H1 (cell line): Measurements from ENCODE around the gene NAA50. TPM values are rescaled to one million over a fixed set of nuclear protein-coding genes. Genes with fewer than 3 reads are reported as not detected.
A peak's percentile ranks its signal among the peaks of the same experiment; 100 is the strongest.

ENCODE experiments used
- CTCF ChIA-PET: fragments of 300-600 bp; sonication (Branson Sonifier 250); formaldehyde crosslinking; loops from one replicate; lab custom pipeline; 2021; ENCODE audit not compliant: partially characterized antibody; lab: Charles Lee
- POLR2A ChIA-PET: fragments of 300-600 bp; sonication (Branson Sonifier 250); formaldehyde crosslinking; loops from one replicate; lab custom pipeline; 2021; ENCODE audit warnings: inconsistent platforms; ENCODE audit not compliant: partially characterized antibody; lab: Charles Lee
- DNase-seq, 2 experiments: peaks; one replicate each; pipeline versions ENCODE4 v3.0.0 to v3.0.0-alpha.2; 2010 to 2022; ENCODE audit warnings: low spot score in 2 of 2, low read depth in 1 of 2, mixed read lengths in 1 of 2
- FAIRE-seq: peaks from 2 replicates; lab custom pipeline; 2011; peaks lifted over from hg19 to GRCh38; lab: Jason Lieb, UNC
- H2AFZ ChIP-seq: 2 replicates; pipeline ENCODE4 v1.8.1; 2012; ENCODE audit warnings: low read length, inconsistent platforms
- H2AK5ac ChIP-seq: 2 replicates; pipeline ENCODE4 v1.6.1; 2013; ENCODE audit warnings: low read depth, low read length
- H2BK120ac ChIP-seq: replicated peaks from 2 replicates; pipeline ENCODE3; 2013; ENCODE audit warnings: low read depth, low read length, inconsistent platforms
- H2BK12ac ChIP-seq: 2 replicates; pipeline ENCODE4 v1.6.1; 2013; ENCODE audit warnings: low read depth, low read length
- H2BK15ac ChIP-seq: 2 replicates; pipeline ENCODE4 v1.6.1; 2013; ENCODE audit warnings: low read length
- H2BK20ac ChIP-seq: 2 replicates; pipeline ENCODE4 v1.6.1; 2013; ENCODE audit warnings: low read length
- H2BK5ac ChIP-seq: 2 replicates; pipeline ENCODE4 v1.6.1; 2013; ENCODE audit warnings: low read depth, low read length
- H3K14ac ChIP-seq: 2 replicates; pipeline ENCODE4 v1.6.1; 2013; ENCODE audit warnings: inconsistent platforms; ENCODE audit not compliant: insufficient read length
- H3K18ac ChIP-seq: 2 replicates; pipeline ENCODE4 v1.6.1; 2013; ENCODE audit warnings: low read length; ENCODE audit errors: extremely low read depth
- H3K23ac ChIP-seq: 2 replicates; pipeline ENCODE4 v1.6.1; 2013; ENCODE audit warnings: inconsistent platforms; ENCODE audit not compliant: insufficient read length
- H3K23me2 ChIP-seq: 2 replicates; pipeline ENCODE4 v1.6.1; 2013; ENCODE audit warnings: low read depth, low read length
- H3K27ac ChIP-seq: 2 replicates; pipeline ENCODE4 v1.6.1; 2011; ENCODE audit warnings: low read depth, low read length, inconsistent platforms
- H3K27me3 ChIP-seq, 4 experiments: replicated peaks in 1 of 4; 1 replicate in 1 of 4; 2 replicates in 3 of 4; pipeline versions ENCODE4 v1.6.1 to v1.8.1; 2011 to 2013; ENCODE audit warnings: low read length in 3 of 4, mild to moderate bottlenecking in 3 of 4, inconsistent platforms in 2 of 4, mixed read lengths in 2 of 4, moderate library complexity in 1 of 4; ENCODE audit not compliant: control insufficient read depth in 3 of 4, insufficient read depth in 3 of 4; ENCODE audit errors: extremely low read depth in 1 of 4
- H3K36me3 ChIP-seq, 4 experiments: 2 replicates each; pipeline versions ENCODE4 v1.6.1 to v1.8.1; 2011 to 2013; ENCODE audit warnings: mild to moderate bottlenecking in 4 of 4, low read length in 3 of 4, moderate library complexity in 2 of 4, control low read depth in 1 of 4, inconsistent platforms in 1 of 4; ENCODE audit not compliant: insufficient read depth in 4 of 4, control insufficient read depth in 2 of 4
- H3K4ac ChIP-seq: replicated peaks from 2 replicates; pipeline ENCODE3; 2013; ENCODE audit warnings: low read length, low read depth, mixed read lengths, inconsistent platforms; ENCODE audit not compliant: insufficient read length
- H3K4me1 ChIP-seq, 4 experiments: replicated peaks in 1 of 4; 1 replicate in 1 of 4; 2 replicates in 3 of 4; pipeline versions ENCODE4 v1.6.1 to v1.8.1; 2011 to 2013; ENCODE audit warnings: low read length in 3 of 4, inconsistent platforms in 2 of 4, mixed read lengths in 1 of 4; ENCODE audit not compliant: insufficient read depth in 4 of 4, control insufficient read depth in 3 of 4
- H3K4me2 ChIP-seq, 2 experiments: 2 replicates each; pipeline versions ENCODE4 v1.6.1 to v1.8.1; 2011 to 2013; ENCODE audit warnings: low read depth in 2 of 2, low read length in 2 of 2, control low read depth in 1 of 2, inconsistent platforms in 1 of 2, mild to moderate bottlenecking in 1 of 2; ENCODE audit not compliant: insufficient read depth in 1 of 2
- H3K4me3 ChIP-seq, 4 experiments: fragments of 200-600, 300-600 bp in 1 of 4; sonication (generic), shearing (Covaris generic), sonication (Bioruptor Twin) in 1 of 4; 2 replicates each; pipeline versions ENCODE4 v1.5.1 to v1.8.1; 2011 to 2016; ENCODE audit warnings: low read length in 4 of 4, low read depth in 3 of 4, control low read depth in 2 of 4, inconsistent platforms in 2 of 4, mild to moderate bottlenecking in 2 of 4, mixed read lengths in 1 of 4, moderate library complexity in 1 of 4; ENCODE audit not compliant: insufficient read depth in 2 of 4; ENCODE audit errors: extremely low read depth in 1 of 4
- H3K56ac ChIP-seq: replicated peaks from 2 replicates; pipeline ENCODE3; 2013; ENCODE audit warnings: low read depth, mild to moderate bottlenecking, mixed read lengths, low read length, inconsistent platforms; ENCODE audit not compliant: insufficient read length
- H3K79me1 ChIP-seq: 2 replicates; pipeline ENCODE4 v1.6.1; 2013; ENCODE audit warnings: low read depth, low read length, control low read depth
- H3K79me2 ChIP-seq, 2 experiments: 2 replicates each; pipeline versions ENCODE4 v1.6.1 to v1.8.1; 2012 to 2013; ENCODE audit warnings: low read length in 2 of 2, mild to moderate bottlenecking in 2 of 2, inconsistent platforms in 1 of 2; ENCODE audit not compliant: insufficient read depth in 2 of 2, control insufficient read depth in 1 of 2
- H3K9ac ChIP-seq, 4 experiments: replicated peaks in 1 of 4; 1 replicate in 1 of 4; 2 replicates in 3 of 4; pipeline versions ENCODE4 v1.6.1 to v1.8.1; 2011 to 2013; ENCODE audit warnings: low read depth in 3 of 4, low read length in 3 of 4, control low read depth in 2 of 4, mild to moderate bottlenecking in 2 of 4, moderate library complexity in 2 of 4, inconsistent platforms in 1 of 4; ENCODE audit errors: extremely low read depth in 1 of 4
- H3K9me3 ChIP-seq, 2 experiments: 2 replicates each; pipeline versions ENCODE4 v1.6.1 to v1.8.1; 2012 to 2013; ENCODE audit warnings: mild to moderate bottlenecking in 2 of 2, moderate library complexity in 2 of 2, control low read depth in 1 of 2, inconsistent platforms in 1 of 2, low read depth in 1 of 2, low read length in 1 of 2, mixed read lengths in 1 of 2; ENCODE audit not compliant: insufficient read depth in 2 of 2
- H4K20me1 ChIP-seq, 2 experiments: replicated peaks in 1 of 2; 2 replicates each; pipeline versions ENCODE3 to v1.8.1; 2011 to 2013; ENCODE audit warnings: inconsistent platforms in 2 of 2, low read length in 2 of 2, mild to moderate bottlenecking in 1 of 2; ENCODE audit not compliant: insufficient read depth in 2 of 2, control insufficient read depth in 1 of 2
- H4K5ac ChIP-seq: 2 replicates; pipeline ENCODE4 v1.6.1; 2013; ENCODE audit warnings: low read length, low read depth, mixed read lengths, inconsistent platforms; ENCODE audit not compliant: insufficient read length
- H4K8ac ChIP-seq: 2 replicates; pipeline ENCODE4 v1.8.0; 2013; ENCODE audit warnings: mild to moderate bottlenecking, moderate library complexity, low read length, inconsistent platforms; ENCODE audit not compliant: insufficient read depth; ENCODE audit errors: extremely low read depth
- H4K91ac ChIP-seq: replicated peaks from 2 replicates; pipeline ENCODE3; 2013; ENCODE audit warnings: low read length, mixed read lengths, inconsistent platforms; ENCODE audit not compliant: insufficient read length
- ASH2L ChIP-seq: fragments of 200-600, 300-600 bp; sonication (generic); IDR thresholded peaks from one replicate; pipeline ENCODE4 v1.7.1; 2017; ENCODE audit warnings: low read length
- CBX5 ChIP-seq: fragments of 300-800, 300-1000 bp; sonication (generic); IDR thresholded peaks from 2 replicates; pipeline ENCODE4 v1.7.1; 2016; ENCODE audit warnings: antibody characterized with exemption, low read length, low read depth
- HDAC2 ChIP-seq, 2 experiments: fragments of 300-600 bp in 1 of 2; sonication (generic) in 1 of 2; IDR thresholded peaks; 2 replicates each; pipeline ENCODE4 v1.6.1; 2011 to 2012; ENCODE audit warnings: low read depth in 2 of 2, low read length in 2 of 2, mild to moderate bottlenecking in 2 of 2, moderate library complexity in 2 of 2, borderline replicate concordance in 1 of 2, inconsistent platforms in 1 of 2
- KDM4A ChIP-seq: IDR thresholded peaks from one replicate; pipeline ENCODE4 v1.7.1; 2012; ENCODE audit warnings: low read depth, mild to moderate bottlenecking, moderate library complexity, low read length, inconsistent platforms; ENCODE audit not compliant: severe bottlenecking
- SAP30 ChIP-seq: fragments of 300-600 bp; sonication (generic); IDR thresholded peaks from 2 replicates; pipeline ENCODE4 v1.7.1; 2012; ENCODE audit warnings: low read length, moderate library complexity, mild to moderate bottlenecking, inconsistent platforms; ENCODE audit not compliant: insufficient read depth, insufficient replicate concordance
- SIN3A ChIP-seq, 2 experiments: IDR thresholded peaks in 1 of 2; conservative IDR thresholded peaks in 1 of 2; 2 replicates each; pipeline ENCODE4 v1.6.1; 2011 to 2012; ENCODE audit warnings: low read length in 2 of 2, improper control_type of control experiment in 1 of 2, low read depth in 1 of 2, mild to moderate bottlenecking in 1 of 2
- TEAD4 ChIP-seq: IDR thresholded peaks from 2 replicates; pipeline ENCODE4 v1.6.1; 2012; ENCODE audit warnings: low read depth, low read length, inconsistent platforms, mixed read lengths
- YY1 ChIP-seq: IDR thresholded peaks from 2 replicates; pipeline ENCODE4 v1.6.1; 2011; ENCODE audit warnings: low read depth, mild to moderate bottlenecking, low read length
- WGBS, 2 experiments: shearing (Covaris generic) in 1 of 2; methylation state at CpG; one replicate each; pipeline versions ENCODE4 v1.1.6 to v1.1.7; 2013 to 2015; ENCODE audit warnings: low lambda C conversion rate in 2 of 2, mixed read lengths in 2 of 2, inconsistent platforms in 1 of 2, low coverage in 1 of 2, missing lambda C conversion rate in 1 of 2; ENCODE audit not compliant: insufficient replicate concordance in 2 of 2, insufficient coverage in 1 of 2, insufficient read length in 1 of 2; ENCODE audit errors: extremely low coverage in 1 of 2, missing lambda C conversion rate in 1 of 2; 5-methylcytosine and 5-hydroxymethylcytosine counted together
- polyA plus RNA-seq, 7 experiments: library from polyadenylated mRNA; depleted of rRNA in 3 of 7; stranded (reverse) in 5 of 7; unstranded in 2 of 7; fragments of >200 nt in 5 of 7; fragments of 200-250 nt in 2 of 7; gene quantifications; 1 replicate in 5 of 7; 2 replicates in 1 of 7; 4 replicates in 1 of 7; pipeline versions ENCODE4 v1.2.1 to v1.2.3, GENCODE V29; 2011 to 2013; ENCODE audit warnings: missing spikeins in 2 of 7, mixed read lengths in 2 of 7
- total RNA-seq: library from RNA; stranded (reverse); fragmentation: NEBNext Ultra II Directional; extraction: Animal tissue kit (Norgen Biotek cat#: 25700); gene quantifications from 2 replicates; pipeline ENCODE4 v1.2.1, GENCODE V29; 2021
- TF ChIP-seq, protein P1 (sequence below): IDR thresholded peaks from 2 replicates; pipeline ENCODE4 v1.6.1; 2011; ENCODE audit warnings: low read length, improper control_type of control experiment

Gene NAA50
- total and polyA plus RNA-seq, 2 of the 8 experiments (the other 6 are each of a cell fraction or from before 2014, with no cell fraction given), result 46.6 to 231 TPM

DNA sequence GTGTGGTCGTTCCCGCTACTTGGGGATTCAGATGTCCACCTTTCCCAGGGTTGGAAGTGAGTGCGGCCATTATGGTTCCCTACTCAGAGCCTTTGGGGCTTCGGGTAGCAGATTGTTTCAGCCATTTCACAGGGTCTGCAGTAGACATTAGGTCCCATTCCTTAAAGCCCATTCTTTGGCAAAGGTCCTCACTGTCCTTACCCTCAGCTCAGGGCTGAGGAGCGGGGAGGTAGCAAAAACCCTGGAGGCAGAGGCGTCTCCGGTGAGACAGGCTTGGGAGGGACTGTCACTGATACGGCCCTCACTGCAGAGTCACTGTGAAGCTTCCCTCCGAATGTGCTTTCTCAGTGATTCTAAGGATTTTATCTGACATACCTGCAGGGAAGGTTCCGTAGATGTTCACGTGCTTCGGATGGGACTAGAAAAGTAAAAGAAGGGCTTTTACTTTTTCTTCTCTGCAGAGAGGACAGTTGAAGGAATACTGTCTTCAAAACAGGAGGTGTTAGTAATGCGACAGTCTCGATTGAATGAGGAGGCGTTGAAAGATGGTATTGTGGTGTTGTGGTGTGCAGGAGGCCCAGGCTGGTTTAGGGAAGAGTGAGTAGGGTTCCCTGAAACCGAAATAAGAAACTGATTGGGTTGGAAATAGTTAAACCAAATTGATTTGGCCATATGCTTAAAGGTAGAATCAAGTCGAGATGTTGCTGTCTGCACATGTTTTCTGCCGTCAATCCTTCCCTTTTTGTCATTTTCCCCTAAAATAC, 1.4 kb upstream of the NAA50 start:
- CTCF ChIA-PET, result interaction anchor here (0.5 to 1.3 kb wide), 7 partner anchors 9 to 91 kb away, joined by 3 to 6 read pairs (median 4); partner anchors contain the start of gene GRAMD1C
- Histone ChIP-seq H3K4me2 (peak overlapping the region; percentile 85 to 95), H3K79me2 (peaks cover 8 to 88% of the 10 kb centered on the region in 2 experiments), H2AFZ (peak overlapping the region; percentile 27), H3K18ac (no peak overlapping the region), H3K4me1 (peaks cover 0 to 6% (median 1%) of the 10 kb centered on the region in 4 experiments; a peak in 4 of 7 replicates), H3K36me3 (no peaks in the 10 kb centered on the region), H4K91ac (peak overlapping the region; percentile 38), H4K20me1 (peaks cover 0 to 1% of the 10 kb centered on the region in 2 experiments), H2BK12ac (peak overlapping the region; percentile 12; the same call in 1 of the 2 replicates), H4K8ac (no peak overlapping the region; the same call in 1 of the 2 replicates), H3K9me3 (no peaks in the 10 kb centered on the region), H3K14ac (no peak overlapping the region), H3K56ac (no peak overlapping the region), H3K27me3 (no peaks in the 10 kb centered on the region), H3K4ac (no peak overlapping the region), H3K23me2 (peaks cover 13% of the 10 kb centered on the region), H3K4me3 (peak overlapping the region; percentile 95 to 100 (median 98)), H2BK15ac (no peak overlapping the region)
- no peak for DNase-seq
- FAIRE-seq, result peak; percentile 24
- TF ChIP-seq KDM4A (peak; percentile 50), TEAD4 (no peak), ASH2L (peak; percentile 29), HDAC2 (IDR thresholded peaks at IDR 0.05; ENCODE audit: borderline replicate concordance in 1 of 2, low read depth in 2 of 2, low read length in 2 of 2) (0 out of 4 replicates have a peak, but pooled peaks of 1 of the 2 experiments have one; percentile 48), CBX5 (no peak), YY1 (peak; percentile 81), SIN3A (conservative IDR thresholded peaks at IDR 0.05 in 1 of 2, IDR thresholded peaks at IDR 0.05 in 1 of 2; ENCODE audit: low read depth in 1 of 2, low read length in 2 of 2) (peak in 1 of 2 experiments; percentile 40; a peak in 2 of 4 replicates), SAP30 (peak; percentile 98)
- TF ChIP-seq, protein P1, sequence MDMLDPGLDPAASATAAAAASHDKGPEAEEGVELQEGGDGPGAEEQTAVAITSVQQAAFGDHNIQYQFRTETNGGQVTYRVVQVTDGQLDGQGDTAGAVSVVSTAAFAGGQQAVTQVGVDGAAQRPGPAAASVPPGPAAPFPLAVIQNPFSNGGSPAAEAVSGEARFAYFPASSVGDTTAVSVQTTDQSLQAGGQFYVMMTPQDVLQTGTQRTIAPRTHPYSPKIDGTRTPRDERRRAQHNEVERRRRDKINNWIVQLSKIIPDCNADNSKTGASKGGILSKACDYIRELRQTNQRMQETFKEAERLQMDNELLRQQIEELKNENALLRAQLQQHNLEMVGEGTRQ, result no peak
- TF ChIP-seq, all 59 proteins: peak for 6
- WGBS, 2 experiments, result 7% methylated on average over 18 of the region's 18 CpGs; no CpG with 5 or more reads in 1 of the 2 experiments
- H2BK5ac ChIP-seq, result peak overlapping the region; percentile 84
- no peaks in the 10 kb centered on the region for H3K79me1 ChIP-seq
- no peak overlapping the region for H2AK5ac ChIP-seq
- H2BK20ac ChIP-seq, result no peak overlapping the region
- H3K27ac ChIP-seq, result peak overlapping the region; percentile 87
- no peak overlapping the region for H3K23ac ChIP-seq
- no peak overlapping the region for H2BK120ac ChIP-seq
- peak overlapping the region; percentile 56 to 84 (median 78) for H3K9ac ChIP-seq
- POLR2A ChIA-PET, result interaction anchor here (0.6 to 3.4 kb wide), 12 partner anchors 9 to 233 kb away, joined by 3 to 21 read pairs (median 5); partner anchors contain the start of gene SPICE1
- H4K5ac ChIP-seq, result no peak overlapping the region
